Osteoblast (primary cell): ENCODE measurements around the gene APOL5. TPM values are rescaled to one million over a fixed set of nuclear protein-coding genes. Genes with fewer than 3 reads are reported as not detected.

Experiments used
- DNase-seq: peaks from one replicate; pipeline ENCODE4 v3.0.0; 2011; ENCODE audit warnings: low spot score, mixed read lengths; ENCODE audit not compliant: insufficient read length; ENCODE audit errors: missing footprints
- H2AFZ ChIP-seq: 2 replicates; pipeline ENCODE4 v1.6.0; 2011; ENCODE audit warnings: mild to moderate bottlenecking, low read length
- H3K27ac ChIP-seq: 2 replicates; pipeline ENCODE4 v1.5.1; 2011; ENCODE audit warnings: mild to moderate bottlenecking, low read depth, low read length, moderate library complexity
- H3K27me3 ChIP-seq: 2 replicates; pipeline ENCODE4 v1.6.0; 2012; ENCODE audit warnings: mild to moderate bottlenecking, control low read depth, inconsistent platforms, low read length, moderate library complexity; ENCODE audit not compliant: insufficient read depth
- H3K36me3 ChIP-seq: 2 replicates; pipeline ENCODE4 v1.5.1; 2011; ENCODE audit warnings: mild to moderate bottlenecking, low read length, control low read depth, moderate library complexity; ENCODE audit not compliant: insufficient read depth
- H3K4me1 ChIP-seq: 2 replicates; pipeline ENCODE4 v1.5.1; 2011; ENCODE audit warnings: mild to moderate bottlenecking, low read length, control low read depth, moderate library complexity; ENCODE audit not compliant: insufficient read depth
- H3K4me2 ChIP-seq: 2 replicates; pipeline ENCODE4 v1.6.0; 2011; ENCODE audit warnings: mild to moderate bottlenecking, low read length; ENCODE audit not compliant: insufficient read depth
- H3K4me3 ChIP-seq: fragments of 200-600 bp; sonication (generic); 3 replicates; pipeline ENCODE4 v1.5.1; 2012; ENCODE audit warnings: mild to moderate bottlenecking, low read length, inconsistent platforms; ENCODE audit not compliant: insufficient read depth
- H3K79me2 ChIP-seq: 2 replicates; pipeline ENCODE4 v1.6.0; 2012; ENCODE audit warnings: mild to moderate bottlenecking, low read length, control low read depth, inconsistent platforms; ENCODE audit not compliant: insufficient read depth
- H3K9me3 ChIP-seq: 2 replicates; pipeline ENCODE4 v1.5.1; 2011; ENCODE audit warnings: low read depth, low read length, control low read depth
- H4K20me1 ChIP-seq: 2 replicates; pipeline ENCODE4 v1.6.0; 2012; ENCODE audit warnings: mild to moderate bottlenecking, low read length, control low read depth; ENCODE audit not compliant: insufficient read depth
- CTCF ChIP-seq: IDR thresholded peaks from 2 replicates; pipeline ENCODE4 v1.5.1; 2011; ENCODE audit warnings: mild to moderate bottlenecking, low read depth, low read length, moderate library complexity; ENCODE audit errors: extremely low read depth
- total RNA-seq: library from RNA; depleted of rRNA; stranded (reverse); fragments of >200 nt; gene quantifications from 2 replicates; pipeline ENCODE4 v1.2.3, GENCODE V29; 2012

Gene APOL5
- total RNA-seq, 1 donor: not detected

DNA sequence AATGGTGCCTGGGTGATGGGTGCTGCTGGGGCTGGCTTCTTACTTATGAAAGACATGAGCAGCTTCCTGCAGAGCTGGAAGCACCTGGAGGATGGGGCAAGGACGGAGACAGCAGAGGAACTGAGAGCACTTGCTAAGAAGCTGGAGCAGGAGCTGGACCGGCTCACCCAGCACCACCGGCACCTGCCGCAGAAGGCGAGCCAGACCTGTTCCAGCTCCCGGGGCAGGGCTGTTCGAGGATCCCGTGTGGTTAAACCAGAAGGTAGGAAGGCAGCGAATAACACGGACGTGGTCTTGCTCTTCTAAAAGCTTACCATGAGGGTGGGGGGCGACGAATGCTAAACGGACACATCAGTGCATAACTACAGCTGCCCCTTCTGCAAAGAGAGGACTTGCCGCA lies 9.3 kb downstream of the APOL5 start:
- H3K4me1 ChIP-seq: peaks cover 10% of the 10 kb centered on the region
- no peaks in the 10 kb centered on the region for H3K36me3 ChIP-seq
- DNase-seq: no peak
- H3K27me3 ChIP-seq: peaks cover 2% of the 10 kb centered on the region
- H3K9me3 ChIP-seq: no peaks in the 10 kb centered on the region
- H4K20me1 ChIP-seq: no peaks in the 10 kb centered on the region
- H3K4me2 ChIP-seq: no peak overlapping the region
- no peak overlapping the region for H3K27ac ChIP-seq
- TF ChIP-seq CTCF: no peak
- no peak overlapping the region for H3K4me3 ChIP-seq
- H3K79me2 ChIP-seq: no peaks in the 10 kb centered on the region
- no peak overlapping the region for H2AFZ ChIP-seq

GRCh38 chr22:35727436-35727835 lies 9.8 kb downstream of the APOL5 start:
- Histone ChIP-seq H3K9me3 (no peaks in the 10 kb centered on the region), H3K4me3 (no peak overlapping the region), H3K36me3 (no peaks in the 10 kb centered on the region), H2AFZ (no peak overlapping the region), H4K20me1 (no peaks in the 10 kb centered on the region), H3K27me3 (peaks cover 2% of the 10 kb centered on the region), H3K4me1 (peaks cover 10% of the 10 kb centered on the region), H3K79me2 (no peaks in the 10 kb centered on the region), H3K27ac (no peak overlapping the region), H3K4me2 (no peak overlapping the region)
- DNase-seq: no peak
- TF ChIP-seq CTCF: no peak

DNA sequence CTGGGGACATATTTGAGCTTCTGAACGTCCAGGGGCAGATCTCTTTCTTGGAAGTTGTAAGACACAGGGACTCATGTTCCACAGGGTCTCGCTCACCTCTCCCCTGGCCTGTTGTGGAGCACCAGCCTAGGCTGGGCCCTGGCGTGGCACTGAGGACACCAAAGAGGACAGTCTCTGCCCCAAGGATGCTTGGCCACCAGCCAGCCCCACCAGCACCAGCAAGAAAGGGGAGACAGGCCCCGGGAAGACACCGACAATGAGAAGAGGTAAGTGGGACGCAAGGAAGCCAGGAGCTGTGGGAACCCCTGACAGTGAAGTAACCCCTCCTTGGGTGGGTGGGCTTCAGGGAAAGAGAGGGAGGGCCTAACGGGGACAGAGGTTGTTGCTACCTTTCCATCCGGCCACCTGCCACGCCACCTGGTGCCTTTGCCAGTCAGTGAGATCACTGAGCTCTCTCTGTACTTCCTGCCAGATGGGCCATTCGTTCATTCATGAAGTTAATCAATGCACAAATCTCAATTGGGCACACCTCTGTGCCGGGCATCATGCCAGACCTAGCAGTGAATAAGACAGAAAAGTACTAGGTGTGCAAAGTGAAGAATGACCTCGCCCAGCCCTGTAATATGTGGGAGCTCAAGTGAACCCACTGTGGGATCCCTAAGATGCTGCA lies 11.1 kb downstream of the APOL5 start:
- DNase-seq: no peak
- no peak overlapping the region for H3K27ac ChIP-seq
- no peaks in the 10 kb centered on the region for H3K36me3 ChIP-seq
- H4K20me1 ChIP-seq: no peaks in the 10 kb centered on the region
- H3K79me2 ChIP-seq: no peaks in the 10 kb centered on the region
- peaks cover 2% of the 10 kb centered on the region for H3K4me1 ChIP-seq
- no peak overlapping the region for H2AFZ ChIP-seq
- TF ChIP-seq CTCF: no peak
- H3K4me3 ChIP-seq: no peak overlapping the region
- no peak overlapping the region for H3K4me2 ChIP-seq
- H3K27me3 ChIP-seq: peaks cover 2% of the 10 kb centered on the region
- no peaks in the 10 kb centered on the region for H3K9me3 ChIP-seq

- no peak for DNase-seq
- H4K20me1 ChIP-seq: no peaks in the 10 kb centered on the region
- H3K4me2 ChIP-seq: no peak overlapping the region
- no peak overlapping the region for H3K27ac ChIP-seq
- H3K4me3 ChIP-seq: no peak overlapping the region
- peaks cover 2% of the 10 kb centered on the region for H3K27me3 ChIP-seq
- H3K79me2 ChIP-seq: no peaks in the 10 kb centered on the region
- no peak for TF ChIP-seq CTCF
- H2AFZ ChIP-seq: no peak overlapping the region
- no peaks in the 10 kb centered on the region for H3K36me3 ChIP-seq
- no peaks in the 10 kb centered on the region for H3K4me1 ChIP-seq
- no peaks in the 10 kb centered on the region for H3K9me3 ChIP-seq
Observed at GRCh38 chr22:35729309-35729698, 11.6 kb downstream of the APOL5 start.
